Measurements from ENCODE around the gene TBKBP1.

The TBKBP1 gene

GRCh38 chr17:47700471-47701449 lies 6.8 kb downstream of the TBKBP1 start:
- DNase-seq, result no peak

GRCh38 chr17:47701608-47702007 lies 7.6 kb downstream of the TBKBP1 start:
- DNase-seq, result no peak

- no peak for DNase-seq
Measured at GRCh38 chr17:47702391-47702995, 8.5 kb downstream of the TBKBP1 start.

- DNase-seq, result no peak
Measured at GRCh38 chr17:47703191-47703591, 9.2 kb downstream of the TBKBP1 start.

- DNase-seq, result no peak
Measured at GRCh38 chr17:47703671-47704070, 9.7 kb downstream of the TBKBP1 start.

GRCh38 chr17:47704116-47704515 lies 10.2 kb downstream of the TBKBP1 start:
- no peak for DNase-seq

GRCh38 chr17:47704736-47705135 lies 10.8 kb downstream of the TBKBP1 start:
- DNase-seq, result no peak

- DNase-seq, result no peak
Measured at GRCh38 chr17:47705536-47706530, 11.9 kb downstream of the TBKBP1 start.

GRCh38 chr17:47707056-47707804 lies 13.3 kb downstream of the TBKBP1 start:
- DNase-seq, result no peak

- DNase-seq, result no peak
Measured at GRCh38 chr17:47707884-47708283, 13.9 kb downstream of the TBKBP1 start.

- no peak for DNase-seq
Measured at GRCh38 chr17:47708312-47708863, 14.4 kb downstream of the TBKBP1 start.

GRCh38 chr17:47708864-47709541 lies 15.0 kb downstream of the TBKBP1 start:
- no peak for DNase-seq

GRCh38 chr17:47709594-47709993 lies 15.6 kb downstream of the TBKBP1 start:
- DNase-seq, result no peak

- no peak for DNase-seq
Measured at GRCh38 chr17:47711366-47712099, 17.6 kb downstream of the TBKBP1 start.

- DNase-seq, result no peak
Measured at GRCh38 chr17:47712330-47713023, 18.5 kb downstream of the TBKBP1 start.

GRCh38 chr17:47713980-47714700 lies 20.2 kb downstream of the TBKBP1 start:
- DNase-seq, result no peak

GRCh38 chr17:47714773-47715396 lies 20.9 kb downstream of the TBKBP1 start:
- no peak for DNase-seq

- no peak for DNase-seq
Measured at GRCh38 chr17:47715669-47716325, 21.8 kb downstream of the TBKBP1 start.

Measured in COR-L47 (cell line).